Glutamatergic neuron (in vitro differentiated cells): Measurements from ENCODE around the gene SI. TPM values are rescaled to one million over a fixed set of nuclear protein-coding genes. Genes with fewer than 3 reads are reported as not detected.

Source experiments
- DNase-seq: peaks from one replicate; pipeline ENCODE4 v3.0.0; 2022
- H3K27ac Mint-ChIP-seq: one replicate; pipeline ENCODE4 v1.8.0; 2020; ENCODE audit warnings: mild to moderate bottlenecking, mixed read lengths, inconsistent platforms; ENCODE audit not compliant: unreplicated experiment
- H3K27me3 Mint-ChIP-seq: one replicate; pipeline ENCODE4 v1.8.0; 2020; ENCODE audit warnings: mild to moderate bottlenecking, moderate library complexity, mixed read lengths, inconsistent platforms; ENCODE audit not compliant: unreplicated experiment
- H3K36me3 Mint-ChIP-seq: one replicate; pipeline ENCODE4 v1.8.0; 2020; ENCODE audit warnings: mild to moderate bottlenecking, mixed read lengths, inconsistent platforms; ENCODE audit not compliant: unreplicated experiment
- H3K4me1 Mint-ChIP-seq: one replicate; pipeline ENCODE4 v1.8.0; 2020; ENCODE audit warnings: mild to moderate bottlenecking, low read depth, mixed read lengths, inconsistent platforms; ENCODE audit not compliant: unreplicated experiment
- H3K4me3 Mint-ChIP-seq: one replicate; pipeline ENCODE4 v1.8.0; 2020; ENCODE audit warnings: mild to moderate bottlenecking, mixed read lengths, inconsistent platforms; ENCODE audit not compliant: unreplicated experiment
- H3K9me3 Mint-ChIP-seq: one replicate; pipeline ENCODE4 v1.8.0; 2020; ENCODE audit warnings: mild to moderate bottlenecking, moderate library complexity, mixed read lengths, inconsistent platforms; ENCODE audit not compliant: unreplicated experiment
- CTCF ChIP-seq: fragments of 200-600 bp; sonication (generic); IDR thresholded peaks from one replicate; pipeline ENCODE4 v1.5.0; 2021; ENCODE audit not compliant: partially characterized antibody, unreplicated experiment
- long read RNA-seq: library from polyadenylated mRNA; unstranded; transcript quantifications from one replicate; pipeline ENCODE4 v2.0.0, GENCODE V29; 2020; ENCODE audit not compliant: unreplicated experiment
- total RNA-seq: library from RNA; stranded (reverse); fragmentation: NEBNext Ultra II Directional; extraction: Animal tissue kit (Norgen Biotek cat#: 25700); gene quantifications from one replicate; pipeline ENCODE4 v1.2.1, GENCODE V29; 2021; ENCODE audit not compliant: unreplicated experiment

The SI gene
- total RNA-seq = not detected
- long read RNA-seq = 0 reads

GRCh38 chr3:165078293-165078692, at the start of gene SI:
Gene SI (minus strand): TSS chr3:165078496. CDS start chr3:165076012, 2,484 bp downstream.
- H3K27ac Mint-ChIP-seq = no peak within 1 kb of the TSS
- H3K9me3 Mint-ChIP-seq = no peaks in the 10 kb centered on the region
- no peaks in the 10 kb centered on the region for H3K27me3 Mint-ChIP-seq
- no peak within 1 kb of the TSS for H3K4me3 Mint-ChIP-seq
- H3K36me3 Mint-ChIP-seq = no peaks in the 10 kb centered on the region
- no peak for TF ChIP-seq CTCF
- DNase-seq = no peak
- no peaks in the 10 kb centered on the region for H3K4me1 Mint-ChIP-seq

GRCh38 chr3:165125836-165126235, 47.5 kb upstream of the SI start:
- Mint-ChIP-seq H3K27me3 (no peaks in the 10 kb centered on the region), H3K36me3 (no peaks in the 10 kb centered on the region), H3K9me3 (no peaks in the 10 kb centered on the region), H3K4me3 (no peak overlapping the region), H3K27ac (no peak overlapping the region), H3K4me1 (no peaks in the 10 kb centered on the region)
- no peak for TF ChIP-seq CTCF
- DNase-seq = no peak

GRCh38 chr3:165111401-165111800, 33.1 kb upstream of the SI start:
- H3K4me3 Mint-ChIP-seq = no peak overlapping the region
- H3K4me1 Mint-ChIP-seq = no peaks in the 10 kb centered on the region
- no peak for TF ChIP-seq CTCF
- H3K27ac Mint-ChIP-seq = no peak overlapping the region
- DNase-seq = no peak
- H3K9me3 Mint-ChIP-seq = no peaks in the 10 kb centered on the region
- no peaks in the 10 kb centered on the region for H3K27me3 Mint-ChIP-seq
- H3K36me3 Mint-ChIP-seq = no peaks in the 10 kb centered on the region

GRCh38 chr3:165103616-165104015, 25.3 kb upstream of the SI start:
- Mint-ChIP-seq H3K4me3 (no peak overlapping the region), H3K36me3 (no peaks in the 10 kb centered on the region), H3K27me3 (no peaks in the 10 kb centered on the region), H3K9me3 (no peaks in the 10 kb centered on the region), H3K27ac (no peak overlapping the region), H3K4me1 (no peaks in the 10 kb centered on the region)
- no peak for DNase-seq
- TF ChIP-seq CTCF = no peak

GRCh38 chr3:165082650-165083049, 4.4 kb upstream of the SI start:
- Mint-ChIP-seq H3K9me3 (no peaks in the 10 kb centered on the region), H3K4me3 (no peak overlapping the region), H3K27ac (no peak overlapping the region), H3K27me3 (no peaks in the 10 kb centered on the region), H3K4me1 (no peaks in the 10 kb centered on the region), H3K36me3 (no peaks in the 10 kb centered on the region)
- DNase-seq = no peak
- TF ChIP-seq CTCF = no peak
